GM23338 (cell line): ENCODE measurements around the gene SLC22A5. TPM values are rescaled to one million over a fixed set of nuclear protein-coding genes. Genes with fewer than 3 reads are reported as not detected.

Experiments used
- ATAC-seq: fragments of 200-7000 bp; cut with Tn5 transposase; 3 replicates; pipeline ENCODE4 v1.9.1; 2020
- DNase-seq: peaks from one replicate; pipeline ENCODE4 v3.0.0-alpha.2; 2015; ENCODE audit warnings: low spot score
- H2AFZ ChIP-seq: fragments of 200-600 bp; sonication (generic); 2 replicates; pipeline ENCODE4 v1.8.0; 2016; ENCODE audit warnings: antibody characterized with exemption, mild to moderate bottlenecking, moderate library complexity
- H3F3A ChIP-seq: fragments of 200-600 bp; sonication (generic); replicated peaks from 2 replicates; pipeline ENCODE4 v1.8.0; 2017; ENCODE audit warnings: antibody characterized with exemption, mixed run types, low read depth
- H3K27ac ChIP-seq: fragments of 200-600 bp; sonication (generic); 2 replicates; pipeline ENCODE4 v1.6.1; 2016; ENCODE audit warnings: low read depth
- H3K27me3 ChIP-seq: fragments of 200-600 bp; sonication (generic); 2 replicates; pipeline ENCODE4 v1.8.0; 2016; ENCODE audit warnings: mild to moderate bottlenecking, mixed run types, moderate library complexity; ENCODE audit not compliant: insufficient read depth
- H3K36me3 ChIP-seq: fragments of 200-600 bp; sonication (generic); 2 replicates; pipeline ENCODE4 v1.8.0; 2016; ENCODE audit warnings: mild to moderate bottlenecking; ENCODE audit not compliant: insufficient read depth
- H3K4me1 ChIP-seq: fragments of 200-600 bp; sonication (generic); 2 replicates; pipeline ENCODE4 v1.8.0; 2016; ENCODE audit warnings: mild to moderate bottlenecking, moderate library complexity; ENCODE audit not compliant: insufficient read depth
- H3K4me2 ChIP-seq: fragments of 200-600 bp; sonication (generic); 2 replicates; pipeline ENCODE4 v1.7.1; 2017; ENCODE audit warnings: mixed run types
- H3K4me3 ChIP-seq: fragments of 200-600 bp; sonication (generic); 2 replicates; pipeline ENCODE4 v1.6.1; 2016; ENCODE audit warnings: mixed run types
- H3K79me2 ChIP-seq: fragments of 200-600 bp; sonication (generic); replicated peaks from 2 replicates; pipeline ENCODE4 v1.8.0; 2017; ENCODE audit warnings: mild to moderate bottlenecking; ENCODE audit not compliant: insufficient read depth
- H3K9me2 ChIP-seq: fragments of 200-600 bp; sonication (generic); 2 replicates; pipeline ENCODE4 v1.8.0; 2017; ENCODE audit not compliant: insufficient read depth
- H4K20me1 ChIP-seq: fragments of 200-600 bp; sonication (generic); replicated peaks from 2 replicates; pipeline ENCODE4 v1.8.0; 2017; ENCODE audit warnings: mild to moderate bottlenecking; ENCODE audit not compliant: insufficient read depth
- H3K27ac Mint-ChIP-seq: 2 replicates; pipeline ENCODE4 v1.8.0; 2020; ENCODE audit warnings: inconsistent platforms, mild to moderate bottlenecking, moderate library complexity, mixed read lengths
- H3K27me3 Mint-ChIP-seq: 3 replicates; pipeline ENCODE4 v1.8.0; 2022; ENCODE audit warnings: low read depth, mild to moderate bottlenecking, moderate library complexity, mixed read lengths, inconsistent platforms; ENCODE audit not compliant: insufficient read depth, poor library complexity
- H3K36me3 Mint-ChIP-seq: 3 replicates; pipeline ENCODE4 v1.8.0; 2021; ENCODE audit warnings: low read depth, mild to moderate bottlenecking, inconsistent platforms, moderate library complexity, mixed read lengths
- H3K4me1 Mint-ChIP-seq: 3 replicates; pipeline ENCODE4 v1.8.0; 2020; ENCODE audit warnings: mild to moderate bottlenecking, inconsistent platforms, mixed read lengths
- H3K4me3 Mint-ChIP-seq: 3 replicates; pipeline ENCODE4 v1.8.0; 2021; ENCODE audit warnings: moderate library complexity, mild to moderate bottlenecking, inconsistent platforms, mixed read lengths
- H3K9me3 Mint-ChIP-seq: 3 replicates; pipeline ENCODE4 v1.8.0; 2020; ENCODE audit warnings: moderate library complexity, mild to moderate bottlenecking, inconsistent platforms, mixed read lengths
- EZH2 ChIP-seq: fragments of 200-600 bp; sonication (generic); IDR thresholded peaks from one replicate; pipeline ENCODE4 v1.8.0; 2017; ENCODE audit warnings: antibody characterized with exemption, mild to moderate bottlenecking, low read depth; ENCODE audit not compliant: unreplicated experiment
- EZH2phosphoT487 ChIP-seq: fragments of 200-600 bp; sonication (generic); IDR thresholded peaks from one replicate; pipeline ENCODE4 v1.8.1; 2018; ENCODE audit warnings: antibody characterized with exemption; ENCODE audit not compliant: unreplicated experiment
- NANOG ChIP-seq: IDR thresholded peaks from 2 replicates; pipeline ENCODE4 v1.6.1; 2016; ENCODE audit warnings: antibody characterized with exemption, borderline replicate concordance
- ZNF114 ChIP-seq: fragments of 250-450 bp; sonication (Bioruptor Pico); IDR thresholded peaks from 2 replicates; pipeline ENCODE4 v1.5.0; 2020; ENCODE audit warnings: mild to moderate bottlenecking, moderate library complexity
- polyA plus RNA-seq: library from polyadenylated mRNA; unstranded; fragments of >200 nt; fragmentation: Nextera tagmentation; extraction: Ambion mirVana; gene quantifications from 2 replicates; pipeline ENCODE4 v1.2.1, GENCODE V29; 2016
- total RNA-seq: library from RNA; depleted of rRNA; stranded (reverse); fragments of >200 nt; shearing (Covaris generic); gene quantifications from 2 replicates; pipeline ENCODE4 v1.2.3, GENCODE V29; 2014
- TF ChIP-seq, protein P1 (sequence below), 2 experiments: fragments of 200-600 bp in 1 of 2; sonication (generic) in 1 of 2; conservative IDR thresholded peaks; 2 replicates each; pipeline versions ENCODE4 v1.5.1 to v1.6.1; 2016 to 2017; ENCODE audit warnings: antibody characterized with exemption in 2 of 2, low read depth in 2 of 2, mild to moderate bottlenecking in 2 of 2, moderate library complexity in 1 of 2
- TF ChIP-seq, protein P2 (sequence below): IDR thresholded peaks from 2 replicates; pipeline ENCODE4 v1.6.1; 2016; ENCODE audit warnings: antibody characterized with exemption
- TF ChIP-seq, protein P3 (sequence below): IDR thresholded peaks from one replicate; pipeline ENCODE4 v1.6.1; 2018; ENCODE audit warnings: antibody characterized with exemption; ENCODE audit not compliant: unreplicated experiment
- TF ChIP-seq, protein P4 (sequence below): fragments of 250-450 bp; sonication (Bioruptor Pico); IDR thresholded peaks from 2 replicates; pipeline ENCODE4 v1.5.0; 2020; ENCODE audit warnings: mild to moderate bottlenecking, moderate library complexity

Gene SLC22A5
- total and polyA plus RNA-seq, 2 experiments from 2014 or later: 1.9 to 2.4 TPM

DNA sequence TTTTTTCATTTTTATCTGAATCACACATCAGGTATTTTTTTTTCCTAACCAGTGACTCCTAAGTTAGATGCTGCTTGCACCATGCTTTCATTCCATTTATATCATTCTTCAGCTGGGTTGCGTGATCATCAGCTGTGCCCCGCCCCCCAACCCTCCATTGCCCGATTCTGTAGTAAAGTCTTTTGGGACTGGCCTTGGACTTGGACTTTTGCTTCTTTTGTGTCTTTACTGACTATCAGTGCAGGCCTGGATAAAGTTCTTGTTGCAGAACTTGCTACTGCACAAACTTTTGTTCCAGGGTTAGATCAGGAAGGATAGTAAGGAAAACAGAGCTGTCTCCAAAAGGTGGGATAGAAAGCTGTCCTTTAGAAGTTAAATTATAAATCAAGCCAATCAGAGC, 38.5 kb downstream of the SLC22A5 start:
- Mint-ChIP-seq H3K27me3 (no peaks in the 10 kb centered on the region), H3K4me3 (no peak overlapping the region), H3K4me1 (peaks cover 9% of the 10 kb centered on the region), H3K36me3 (no peaks in the 10 kb centered on the region), H3K27ac (no peak overlapping the region), H3K9me3 (0 out of 3 replicates have a peak, but pooled peaks cover 4% of the 10 kb centered on the region)
- Histone ChIP-seq H3K4me3 (no peak overlapping the region), H3F3A (peaks cover 13% of the 10 kb centered on the region; the same call in 1 of the 2 replicates), H3K4me2 (no peak overlapping the region), H3K27ac (no peak overlapping the region), H3K36me3 (no peaks in the 10 kb centered on the region), H3K79me2 (no peaks in the 10 kb centered on the region), H3K9me2 (no peaks in the 10 kb centered on the region), H3K4me1 (peaks cover 11% of the 10 kb centered on the region), H3K27me3 (0 out of 2 replicates have a peak, but pooled peaks cover 4% of the 10 kb centered on the region), H2AFZ (no peak overlapping the region), H4K20me1 (no peaks in the 10 kb centered on the region)
- ATAC-seq (no peak), DNase-seq (no peak)
- TF ChIP-seq, protein P1, sequence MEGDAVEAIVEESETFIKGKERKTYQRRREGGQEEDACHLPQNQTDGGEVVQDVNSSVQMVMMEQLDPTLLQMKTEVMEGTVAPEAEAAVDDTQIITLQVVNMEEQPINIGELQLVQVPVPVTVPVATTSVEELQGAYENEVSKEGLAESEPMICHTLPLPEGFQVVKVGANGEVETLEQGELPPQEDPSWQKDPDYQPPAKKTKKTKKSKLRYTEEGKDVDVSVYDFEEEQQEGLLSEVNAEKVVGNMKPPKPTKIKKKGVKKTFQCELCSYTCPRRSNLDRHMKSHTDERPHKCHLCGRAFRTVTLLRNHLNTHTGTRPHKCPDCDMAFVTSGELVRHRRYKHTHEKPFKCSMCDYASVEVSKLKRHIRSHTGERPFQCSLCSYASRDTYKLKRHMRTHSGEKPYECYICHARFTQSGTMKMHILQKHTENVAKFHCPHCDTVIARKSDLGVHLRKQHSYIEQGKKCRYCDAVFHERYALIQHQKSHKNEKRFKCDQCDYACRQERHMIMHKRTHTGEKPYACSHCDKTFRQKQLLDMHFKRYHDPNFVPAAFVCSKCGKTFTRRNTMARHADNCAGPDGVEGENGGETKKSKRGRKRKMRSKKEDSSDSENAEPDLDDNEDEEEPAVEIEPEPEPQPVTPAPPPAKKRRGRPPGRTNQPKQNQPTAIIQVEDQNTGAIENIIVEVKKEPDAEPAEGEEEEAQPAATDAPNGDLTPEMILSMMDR (conservative IDR thresholded peaks at IDR 0.05; ENCODE audit: low read depth in 2 of 2): no peak
- TF ChIP-seq, protein P2, sequence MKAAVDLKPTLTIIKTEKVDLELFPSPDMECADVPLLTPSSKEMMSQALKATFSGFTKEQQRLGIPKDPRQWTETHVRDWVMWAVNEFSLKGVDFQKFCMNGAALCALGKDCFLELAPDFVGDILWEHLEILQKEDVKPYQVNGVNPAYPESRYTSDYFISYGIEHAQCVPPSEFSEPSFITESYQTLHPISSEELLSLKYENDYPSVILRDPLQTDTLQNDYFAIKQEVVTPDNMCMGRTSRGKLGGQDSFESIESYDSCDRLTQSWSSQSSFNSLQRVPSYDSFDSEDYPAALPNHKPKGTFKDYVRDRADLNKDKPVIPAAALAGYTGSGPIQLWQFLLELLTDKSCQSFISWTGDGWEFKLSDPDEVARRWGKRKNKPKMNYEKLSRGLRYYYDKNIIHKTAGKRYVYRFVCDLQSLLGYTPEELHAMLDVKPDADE: no peak
- TF ChIP-seq NANOG (no peak), EZH2phosphoT487 (no peak), ZNF114 (CRISPR knock-in tag) (no peak)

DNA sequence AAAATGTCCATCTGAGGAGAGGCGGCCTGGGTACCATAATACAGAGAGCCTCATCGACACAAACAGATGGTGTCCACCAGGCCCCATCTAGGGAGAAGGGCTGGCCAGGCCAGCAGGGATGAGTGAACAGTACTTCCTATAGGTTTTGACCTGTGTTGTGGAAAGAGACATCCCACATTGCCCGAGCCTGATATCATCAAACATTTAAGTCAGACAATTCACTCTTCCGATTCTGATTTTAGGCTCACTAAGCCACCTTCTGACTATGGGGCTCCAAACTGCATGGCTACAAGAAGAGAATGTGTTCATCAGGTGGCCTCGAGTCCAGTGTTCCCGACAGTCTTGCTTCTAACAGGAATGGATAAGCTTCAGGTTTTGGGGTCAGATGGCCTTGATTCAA, 38.9 kb downstream of the SLC22A5 start:
- Histone ChIP-seq H3K4me3 (no peak overlapping the region), H3K36me3 (no peaks in the 10 kb centered on the region), H3K27ac (no peak overlapping the region), H3K9me2 (no peaks in the 10 kb centered on the region), H3K79me2 (no peaks in the 10 kb centered on the region), H2AFZ (no peak overlapping the region), H3K4me1 (peaks cover 11% of the 10 kb centered on the region), H3F3A (peaks cover 13% of the 10 kb centered on the region; the same call in 1 of the 2 replicates), H3K27me3 (0 out of 2 replicates have a peak, but pooled peaks cover 4% of the 10 kb centered on the region), H4K20me1 (no peaks in the 10 kb centered on the region), H3K4me2 (no peak overlapping the region)
- no peak overlapping the region for H3K27ac Mint-ChIP-seq
- peaks cover 9% of the 10 kb centered on the region for H3K4me1 Mint-ChIP-seq
- H3K27me3 Mint-ChIP-seq: no peaks in the 10 kb centered on the region
- ATAC-seq (no peak), DNase-seq (no peak)
- no peak overlapping the region for H3K4me3 Mint-ChIP-seq
- no peaks in the 10 kb centered on the region for H3K36me3 Mint-ChIP-seq
- H3K9me3 Mint-ChIP-seq: 0 out of 3 replicates have a peak, but pooled peaks cover 3% of the 10 kb centered on the region
- TF ChIP-seq, protein P3, sequence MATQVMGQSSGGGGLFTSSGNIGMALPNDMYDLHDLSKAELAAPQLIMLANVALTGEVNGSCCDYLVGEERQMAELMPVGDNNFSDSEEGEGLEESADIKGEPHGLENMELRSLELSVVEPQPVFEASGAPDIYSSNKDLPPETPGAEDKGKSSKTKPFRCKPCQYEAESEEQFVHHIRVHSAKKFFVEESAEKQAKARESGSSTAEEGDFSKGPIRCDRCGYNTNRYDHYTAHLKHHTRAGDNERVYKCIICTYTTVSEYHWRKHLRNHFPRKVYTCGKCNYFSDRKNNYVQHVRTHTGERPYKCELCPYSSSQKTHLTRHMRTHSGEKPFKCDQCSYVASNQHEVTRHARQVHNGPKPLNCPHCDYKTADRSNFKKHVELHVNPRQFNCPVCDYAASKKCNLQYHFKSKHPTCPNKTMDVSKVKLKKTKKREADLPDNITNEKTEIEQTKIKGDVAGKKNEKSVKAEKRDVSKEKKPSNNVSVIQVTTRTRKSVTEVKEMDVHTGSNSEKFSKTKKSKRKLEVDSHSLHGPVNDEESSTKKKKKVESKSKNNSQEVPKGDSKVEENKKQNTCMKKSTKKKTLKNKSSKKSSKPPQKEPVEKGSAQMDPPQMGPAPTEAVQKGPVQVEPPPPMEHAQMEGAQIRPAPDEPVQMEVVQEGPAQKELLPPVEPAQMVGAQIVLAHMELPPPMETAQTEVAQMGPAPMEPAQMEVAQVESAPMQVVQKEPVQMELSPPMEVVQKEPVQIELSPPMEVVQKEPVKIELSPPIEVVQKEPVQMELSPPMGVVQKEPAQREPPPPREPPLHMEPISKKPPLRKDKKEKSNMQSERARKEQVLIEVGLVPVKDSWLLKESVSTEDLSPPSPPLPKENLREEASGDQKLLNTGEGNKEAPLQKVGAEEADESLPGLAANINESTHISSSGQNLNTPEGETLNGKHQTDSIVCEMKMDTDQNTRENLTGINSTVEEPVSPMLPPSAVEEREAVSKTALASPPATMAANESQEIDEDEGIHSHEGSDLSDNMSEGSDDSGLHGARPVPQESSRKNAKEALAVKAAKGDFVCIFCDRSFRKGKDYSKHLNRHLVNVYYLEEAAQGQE: no peak
- no peak for TF ChIP-seq ZNF114 (CRISPR knock-in tag)
- no peak for TF ChIP-seq EZH2
- TF ChIP-seq EZH2phosphoT487: no peak
- TF ChIP-seq, protein P4, sequence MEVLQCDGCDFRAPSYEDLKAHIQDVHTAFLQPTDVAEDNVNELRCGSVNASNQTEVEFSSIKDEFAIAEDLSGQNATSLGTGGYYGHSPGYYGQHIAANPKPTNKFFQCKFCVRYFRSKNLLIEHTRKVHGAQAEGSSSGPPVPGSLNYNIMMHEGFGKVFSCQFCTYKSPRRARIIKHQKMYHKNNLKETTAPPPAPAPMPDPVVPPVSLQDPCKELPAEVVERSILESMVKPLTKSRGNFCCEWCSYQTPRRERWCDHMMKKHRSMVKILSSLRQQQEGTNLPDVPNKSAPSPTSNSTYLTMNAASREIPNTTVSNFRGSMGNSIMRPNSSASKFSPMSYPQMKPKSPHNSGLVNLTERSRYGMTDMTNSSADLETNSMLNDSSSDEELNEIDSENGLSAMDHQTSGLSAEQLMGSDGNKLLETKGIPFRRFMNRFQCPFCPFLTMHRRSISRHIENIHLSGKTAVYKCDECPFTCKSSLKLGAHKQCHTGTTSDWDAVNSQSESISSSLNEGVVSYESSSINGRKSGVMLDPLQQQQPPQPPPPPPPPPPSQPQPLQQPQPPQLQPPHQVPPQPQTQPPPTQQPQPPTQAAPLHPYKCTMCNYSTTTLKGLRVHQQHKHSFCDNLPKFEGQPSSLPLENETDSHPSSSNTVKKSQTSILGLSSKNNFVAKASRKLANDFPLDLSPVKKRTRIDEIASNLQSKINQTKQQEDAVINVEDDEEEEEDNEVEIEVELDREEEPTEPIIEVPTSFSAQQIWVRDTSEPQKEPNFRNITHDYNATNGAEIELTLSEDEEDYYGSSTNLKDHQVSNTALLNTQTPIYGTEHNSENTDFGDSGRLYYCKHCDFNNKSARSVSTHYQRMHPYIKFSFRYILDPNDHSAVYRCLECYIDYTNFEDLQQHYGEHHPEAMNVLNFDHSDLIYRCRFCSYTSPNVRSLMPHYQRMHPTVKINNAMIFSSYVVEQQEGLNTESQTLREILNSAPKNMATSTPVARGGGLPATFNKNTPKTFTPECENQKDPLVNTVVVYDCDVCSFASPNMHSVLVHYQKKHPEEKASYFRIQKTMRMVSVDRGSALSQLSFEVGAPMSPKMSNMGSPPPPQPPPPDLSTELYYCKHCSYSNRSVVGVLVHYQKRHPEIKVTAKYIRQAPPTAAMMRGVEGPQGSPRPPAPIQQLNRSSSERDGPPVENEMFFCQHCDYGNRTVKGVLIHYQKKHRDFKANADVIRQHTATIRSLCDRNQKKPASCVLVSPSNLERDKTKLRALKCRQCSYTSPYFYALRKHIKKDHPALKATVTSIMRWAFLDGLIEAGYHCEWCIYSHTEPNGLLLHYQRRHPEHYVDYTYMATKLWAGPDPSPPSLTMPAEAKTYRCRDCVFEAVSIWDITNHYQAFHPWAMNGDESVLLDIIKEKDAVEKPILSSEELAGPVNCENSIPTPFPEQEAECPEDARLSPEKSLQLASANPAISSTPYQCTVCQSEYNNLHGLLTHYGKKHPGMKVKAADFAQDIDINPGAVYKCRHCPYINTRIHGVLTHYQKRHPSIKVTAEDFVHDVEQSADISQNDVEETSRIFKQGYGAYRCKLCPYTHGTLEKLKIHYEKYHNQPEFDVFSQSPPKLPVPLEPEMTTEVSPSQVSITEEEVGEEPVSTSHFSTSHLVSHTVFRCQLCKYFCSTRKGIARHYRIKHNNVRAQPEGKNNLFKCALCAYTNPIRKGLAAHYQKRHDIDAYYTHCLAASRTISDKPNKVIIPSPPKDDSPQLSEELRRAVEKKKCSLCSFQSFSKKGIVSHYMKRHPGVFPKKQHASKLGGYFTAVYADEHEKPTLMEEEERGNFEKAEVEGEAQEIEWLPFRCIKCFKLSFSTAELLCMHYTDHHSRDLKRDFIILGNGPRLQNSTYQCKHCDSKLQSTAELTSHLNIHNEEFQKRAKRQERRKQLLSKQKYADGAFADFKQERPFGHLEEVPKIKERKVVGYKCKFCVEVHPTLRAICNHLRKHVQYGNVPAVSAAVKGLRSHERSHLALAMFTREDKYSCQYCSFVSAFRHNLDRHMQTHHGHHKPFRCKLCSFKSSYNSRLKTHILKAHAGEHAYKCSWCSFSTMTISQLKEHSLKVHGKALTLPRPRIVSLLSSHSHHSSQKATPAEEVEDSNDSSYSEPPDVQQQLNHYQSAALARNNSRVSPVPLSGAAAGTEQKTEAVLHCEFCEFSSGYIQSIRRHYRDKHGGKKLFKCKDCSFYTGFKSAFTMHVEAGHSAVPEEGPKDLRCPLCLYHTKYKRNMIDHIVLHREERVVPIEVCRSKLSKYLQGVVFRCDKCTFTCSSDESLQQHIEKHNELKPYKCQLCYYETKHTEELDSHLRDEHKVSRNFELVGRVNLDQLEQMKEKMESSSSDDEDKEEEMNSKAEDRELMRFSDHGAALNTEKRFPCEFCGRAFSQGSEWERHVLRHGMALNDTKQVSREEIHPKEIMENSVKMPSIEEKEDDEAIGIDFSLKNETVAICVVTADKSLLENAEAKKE: no peak
